ENCODE data around the gene DLST.

DLST gene

DNA sequence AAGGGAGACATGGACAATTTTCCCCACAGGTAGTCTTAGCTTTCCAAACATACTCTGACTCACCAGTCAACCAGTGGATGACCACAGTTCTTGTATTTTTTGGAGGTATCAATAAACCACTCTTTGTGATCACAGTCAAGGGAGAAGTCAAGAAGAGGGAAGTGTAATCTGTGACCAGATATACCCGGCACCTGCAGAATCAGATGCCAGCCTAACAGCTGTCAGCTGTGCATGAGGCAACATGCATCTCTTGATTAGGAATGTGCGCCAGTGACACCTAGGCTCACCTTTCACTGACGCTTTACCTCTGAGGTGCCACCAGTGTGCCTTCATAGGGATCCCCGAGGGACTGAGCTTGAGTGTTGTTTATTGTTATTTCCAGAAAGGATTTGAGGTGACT is 25.8 kb upstream of the DLST start:
- no peaks in the 10 kb centered on the region for H3K36me3 ChIP-seq

DNA sequence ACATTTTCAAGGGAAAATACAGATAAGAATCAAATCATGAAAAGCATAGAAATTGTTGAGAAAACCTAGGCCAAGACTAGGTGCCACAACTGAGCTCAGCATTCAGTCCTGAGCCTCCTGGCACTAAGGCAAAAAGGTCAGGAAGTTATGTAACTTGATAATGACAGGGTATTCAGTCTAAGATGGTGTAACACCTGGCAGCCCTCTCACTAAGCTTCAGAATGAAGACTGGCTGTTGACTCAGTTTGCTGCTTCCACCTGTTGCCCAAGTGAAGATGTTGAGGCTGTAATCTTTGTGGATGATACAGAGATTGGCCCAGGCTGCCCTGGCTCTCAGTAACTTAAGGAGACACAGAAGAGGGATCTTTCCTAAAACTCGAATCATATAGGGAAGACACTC is 25.4 kb upstream of the DLST start:
- no peaks in the 10 kb centered on the region for H3K9me3 ChIP-seq
- TF ChIP-seq, protein P1, sequence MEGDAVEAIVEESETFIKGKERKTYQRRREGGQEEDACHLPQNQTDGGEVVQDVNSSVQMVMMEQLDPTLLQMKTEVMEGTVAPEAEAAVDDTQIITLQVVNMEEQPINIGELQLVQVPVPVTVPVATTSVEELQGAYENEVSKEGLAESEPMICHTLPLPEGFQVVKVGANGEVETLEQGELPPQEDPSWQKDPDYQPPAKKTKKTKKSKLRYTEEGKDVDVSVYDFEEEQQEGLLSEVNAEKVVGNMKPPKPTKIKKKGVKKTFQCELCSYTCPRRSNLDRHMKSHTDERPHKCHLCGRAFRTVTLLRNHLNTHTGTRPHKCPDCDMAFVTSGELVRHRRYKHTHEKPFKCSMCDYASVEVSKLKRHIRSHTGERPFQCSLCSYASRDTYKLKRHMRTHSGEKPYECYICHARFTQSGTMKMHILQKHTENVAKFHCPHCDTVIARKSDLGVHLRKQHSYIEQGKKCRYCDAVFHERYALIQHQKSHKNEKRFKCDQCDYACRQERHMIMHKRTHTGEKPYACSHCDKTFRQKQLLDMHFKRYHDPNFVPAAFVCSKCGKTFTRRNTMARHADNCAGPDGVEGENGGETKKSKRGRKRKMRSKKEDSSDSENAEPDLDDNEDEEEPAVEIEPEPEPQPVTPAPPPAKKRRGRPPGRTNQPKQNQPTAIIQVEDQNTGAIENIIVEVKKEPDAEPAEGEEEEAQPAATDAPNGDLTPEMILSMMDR (IDR thresholded peaks at IDR 0.05) = no peak
- peaks cover 10 to 14% of the 10 kb centered on the region in 2 experiments for H3K4me1 ChIP-seq (ENCODE audit: control insufficient read depth in 1 of 2, insufficient read depth in 1 of 2, low read depth in 1 of 2, low read length in 1 of 2)
- H3K36me3 ChIP-seq = no peaks in the 10 kb centered on the region
- no peak overlapping the region for H3K4me3 ChIP-seq (ENCODE audit: low read depth in 1 of 2, low read length in 1 of 2)
- H3K27me3 ChIP-seq = peaks cover 38% of the 10 kb centered on the region
- H3K27ac ChIP-seq = no peak overlapping the region

More for the DNA sequence above, 25.8 kb upstream of the DLST start:
- H3K9me3 ChIP-seq = no peaks in the 10 kb centered on the region
- H3K27me3 ChIP-seq = peaks cover 38% of the 10 kb centered on the region
- H3K27ac ChIP-seq = no peak overlapping the region
- peaks cover 10 to 14% of the 10 kb centered on the region in 2 experiments for H3K4me1 ChIP-seq (ENCODE audit: control insufficient read depth in 1 of 2, insufficient read depth in 1 of 2, low read depth in 1 of 2, low read length in 1 of 2)
- TF ChIP-seq, protein P1 (IDR thresholded peaks at IDR 0.05) = no peak
- H3K4me3 ChIP-seq (ENCODE audit: low read depth in 1 of 2, low read length in 1 of 2) = no peak overlapping the region

DNA sequence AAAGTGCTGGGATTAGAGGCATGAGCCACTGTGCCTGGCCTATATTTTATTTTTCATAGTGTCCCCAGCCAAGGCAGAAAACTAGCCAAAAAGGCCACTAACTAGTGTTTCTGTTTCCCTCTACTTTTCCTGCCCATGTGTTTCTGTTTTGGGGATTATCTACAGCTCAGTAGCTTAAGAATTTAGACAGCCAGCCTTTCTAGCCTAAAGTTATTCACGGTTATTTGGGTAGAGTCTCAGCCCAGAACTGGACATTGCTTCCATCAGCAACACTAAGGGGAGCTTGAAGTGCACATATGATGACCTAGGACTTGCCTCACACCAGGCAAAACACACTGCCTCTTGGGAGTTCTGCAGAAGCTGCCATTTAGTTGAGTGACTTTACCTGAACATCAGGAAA is 23.7 kb upstream of the DLST start:
- Histone ChIP-seq H3K4me3 (ENCODE audit: low read depth in 1 of 2, low read length in 1 of 2) (no peak overlapping the region), H3K9me3 (no peaks in the 10 kb centered on the region), H3K4me1 (ENCODE audit: control insufficient read depth in 1 of 2, insufficient read depth in 1 of 2, low read depth in 1 of 2, low read length in 1 of 2) (peaks cover 12 to 15% of the 10 kb centered on the region in 2 experiments), H3K36me3 (no peaks in the 10 kb centered on the region), H3K27me3 (peaks cover 27% of the 10 kb centered on the region), H3K27ac (no peak overlapping the region)
- TF ChIP-seq, protein P1 (IDR thresholded peaks at IDR 0.05) = no peak

DNA sequence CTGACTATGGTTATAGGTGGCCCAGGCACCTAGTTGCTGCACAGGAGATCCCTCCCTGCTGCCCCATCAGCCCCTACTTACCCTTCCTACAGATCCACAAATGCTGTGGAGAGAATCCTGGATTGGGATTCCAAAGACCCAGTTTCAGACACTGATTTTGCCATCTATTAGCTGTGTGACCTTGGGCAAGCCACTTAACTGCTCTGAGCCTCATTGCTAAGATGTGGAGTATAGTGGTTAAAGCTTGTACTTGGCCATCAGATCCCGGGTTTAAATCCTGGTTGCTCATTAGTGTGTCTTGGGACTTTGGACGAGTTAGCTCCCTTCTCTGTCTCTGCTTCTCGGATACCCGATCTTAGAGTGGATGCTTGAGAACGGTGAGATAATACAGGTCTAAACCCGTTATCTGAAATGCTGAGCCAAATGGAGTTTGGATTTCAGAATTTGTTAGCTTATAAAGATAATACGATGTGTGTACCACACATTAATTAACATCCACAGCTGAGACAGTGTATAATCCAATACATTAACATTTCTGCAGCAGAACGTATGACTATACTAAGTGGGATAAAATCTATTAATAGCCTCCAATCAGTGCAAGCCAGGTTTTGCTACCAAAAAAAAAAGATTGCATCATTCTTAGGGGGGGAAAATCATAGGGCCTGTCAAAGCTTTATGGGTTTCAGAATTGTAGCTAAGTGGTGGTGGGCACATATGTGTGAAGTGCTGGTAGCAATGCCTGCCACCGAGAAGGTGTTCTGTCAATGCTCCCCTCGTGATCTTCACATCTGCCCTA is 21.8 kb upstream of the DLST start:
- Histone ChIP-seq H3K4me1 (ENCODE audit: control insufficient read depth in 1 of 2, insufficient read depth in 1 of 2, low read depth in 1 of 2, low read length in 1 of 2) (peaks cover 17 to 22% of the 10 kb centered on the region in 2 experiments), H3K36me3 (no peaks in the 10 kb centered on the region), H3K27me3 (peaks cover 9% of the 10 kb centered on the region), H3K9me3 (no peaks in the 10 kb centered on the region), H3K27ac (no peak overlapping the region), H3K4me3 (ENCODE audit: low read depth in 1 of 2, low read length in 1 of 2) (no peak overlapping the region)
- TF ChIP-seq, protein P1 (IDR thresholded peaks at IDR 0.05) = no peak

DNA sequence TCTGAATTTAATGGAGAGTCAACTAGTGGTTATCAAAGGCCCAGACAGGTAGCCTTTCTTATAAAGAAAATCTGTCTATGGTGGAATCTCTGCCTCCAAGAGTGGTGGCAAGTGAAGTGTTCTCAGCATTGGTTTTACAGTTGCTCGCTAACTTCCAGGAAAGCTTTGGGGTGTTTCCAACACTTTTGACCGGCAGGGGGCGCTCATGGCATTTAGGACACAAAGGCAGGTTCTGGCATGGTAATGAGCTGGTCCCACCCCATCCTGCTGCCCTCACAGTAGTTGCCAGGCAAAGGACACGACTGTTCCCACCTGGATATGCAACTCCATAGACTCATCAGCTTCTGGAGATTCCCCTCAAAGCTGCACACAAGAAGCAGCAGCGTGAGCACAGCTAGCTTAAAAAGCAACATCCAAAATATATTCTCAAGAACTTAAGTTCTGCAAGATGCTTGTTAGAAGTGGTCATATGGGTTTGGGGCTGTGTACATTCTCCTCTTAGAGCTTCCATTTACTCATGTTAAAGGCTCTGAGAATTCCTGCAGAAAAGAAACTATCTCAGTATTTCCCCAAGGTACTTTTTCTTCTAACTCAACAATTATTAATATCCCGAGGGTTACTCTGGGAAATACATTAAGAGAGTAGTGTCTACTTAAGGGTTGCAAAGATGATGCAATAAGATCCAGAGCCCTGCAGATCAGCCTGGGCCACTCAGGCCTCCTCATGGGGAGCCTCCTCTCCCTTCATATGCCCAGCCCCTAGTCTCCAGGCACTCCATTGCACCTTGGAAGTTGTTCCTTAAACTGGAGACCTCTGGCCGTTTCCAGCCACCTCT is 20.6 kb upstream of the DLST start:
- no peaks in the 10 kb centered on the region for H3K9me3 ChIP-seq
- H3K27ac ChIP-seq = no peak overlapping the region
- H3K27me3 ChIP-seq = no peaks in the 10 kb centered on the region
- no peak overlapping the region for H3K4me3 ChIP-seq (ENCODE audit: low read depth in 1 of 2, low read length in 1 of 2)
- TF ChIP-seq, protein P1 (IDR thresholded peaks at IDR 0.05) = peak; percentile 77
- H3K4me1 ChIP-seq (ENCODE audit: control insufficient read depth in 1 of 2, insufficient read depth in 1 of 2, low read depth in 1 of 2, low read length in 1 of 2) = peaks cover 14 to 17% of the 10 kb centered on the region in 2 experiments
- H3K36me3 ChIP-seq = no peaks in the 10 kb centered on the region

All from neutrophil (primary cell).